Lower leg skin (tissue), 3 donors: ENCODE data around the gene MTCH1.

Experiments
- CTCF ChIP-seq, 3 donors: fragments of 450-650 bp; IDR thresholded peaks; one replicate each; pipeline ENCODE4 v1.5.1; 2016; ENCODE audit warnings: antibody characterized with exemption in 3 of 3, mild to moderate bottlenecking in 3 of 3, moderate library complexity in 2 of 3
- POLR2A ChIP-seq, 2 donors: fragments of 450-650 bp; IDR thresholded peaks; one replicate each; pipeline ENCODE4 v1.6.1; 2016 to 2017; ENCODE audit warnings: antibody characterized with exemption in 2 of 2, mild to moderate bottlenecking in 1 of 2, moderate library complexity in 1 of 2

- no peak for TF ChIP-seq CTCF (IDR thresholded peaks at IDR 0.05)
- TF ChIP-seq POLR2A (IDR thresholded peaks at IDR 0.05): no peak
Observed at GRCh38 chr6:36920049-36920448, 65.9 kb downstream of the MTCH1 start.
